Caco-2 (cell line): ENCODE data around the gene BARHL1. TPM values are rescaled to one million over a fixed set of nuclear protein-coding genes. Genes with fewer than 3 reads are reported as not detected.

Experiments used
- BruUV-seq: library from RNA; stranded (reverse); fragments of 400-500 nt; replicated peaks from 2 replicates; lab custom pipeline; 2021; lab: Mats Ljungman, UMichigan
- CTCF ChIA-PET: fragments of 300-600 bp; sonication (Branson Sonifier 250); formaldehyde crosslinking; loops from one replicate; lab custom pipeline; 2022; ENCODE audit warnings: antibody characterized with exemption; lab: Charles Lee
- POLR2A ChIA-PET: fragments of 300-600 bp; sonication (Branson Sonifier 250); formaldehyde crosslinking; loops from one replicate; lab custom pipeline; 2022; ENCODE audit warnings: antibody characterized with exemption; lab: Charles Lee
- DNase-seq, 2 experiments: peaks; one replicate each; pipeline versions ENCODE4 v3.0.0 to v3.0.0-alpha.2; 2020 to 2022
- H3K27me3 ChIP-seq: replicated peaks from 2 replicates; pipeline ENCODE4 v1.6.0; 2011; ENCODE audit warnings: low read length; ENCODE audit not compliant: control insufficient read depth, insufficient read depth
- H3K36me3 ChIP-seq: 2 replicates; pipeline ENCODE4 v1.5.1; 2011; ENCODE audit warnings: low read length; ENCODE audit not compliant: control insufficient read depth, insufficient read depth
- H3K4me1 ChIP-seq: fragments of 250-450 bp; sonication (Bioruptor Pico); 2 replicates; pipeline ENCODE4 v1.5.1; 2020; ENCODE audit warnings: mild to moderate bottlenecking
- H3K4me3 ChIP-seq: 2 replicates; pipeline ENCODE4 v1.5.1; 2011; ENCODE audit warnings: low read depth, mild to moderate bottlenecking, control low read depth, low read length
- H3K9me3 ChIP-seq: fragments of 250-450 bp; sonication (Bioruptor Pico); 2 replicates; pipeline ENCODE4 v1.5.1; 2020; ENCODE audit warnings: mild to moderate bottlenecking, moderate library complexity
- H3K27ac Mint-ChIP-seq: one replicate; pipeline ENCODE4 v1.8.0; 2022; ENCODE audit warnings: mixed read lengths; ENCODE audit not compliant: unreplicated experiment
- H3K27me3 Mint-ChIP-seq: one replicate; pipeline ENCODE4 v1.8.0; 2022; ENCODE audit warnings: mixed read lengths; ENCODE audit not compliant: insufficient read depth, unreplicated experiment
- H3K36me3 Mint-ChIP-seq: one replicate; pipeline ENCODE4 v1.8.0; 2022; ENCODE audit warnings: mild to moderate bottlenecking, mixed read lengths; ENCODE audit not compliant: insufficient read depth, unreplicated experiment
- H3K4me1 Mint-ChIP-seq: one replicate; pipeline ENCODE4 v1.8.0; 2022; ENCODE audit warnings: low read depth, mixed read lengths; ENCODE audit not compliant: unreplicated experiment
- H3K4me3 Mint-ChIP-seq: one replicate; pipeline ENCODE4 v1.8.0; 2022; ENCODE audit warnings: mild to moderate bottlenecking, moderate library complexity, mixed read lengths; ENCODE audit not compliant: unreplicated experiment
- H3K9me3 Mint-ChIP-seq: one replicate; pipeline ENCODE4 v1.8.0; 2022; ENCODE audit warnings: mixed read lengths; ENCODE audit not compliant: unreplicated experiment
- CTCF ChIP-seq, 2 experiments: fragments of 200-600 bp in 1 of 2; IDR thresholded peaks; 1 replicate in 1 of 2; 2 replicates in 1 of 2; pipeline versions ENCODE4 v1.5.1 to v1.8.0; 2011 to 2022; ENCODE audit warnings: antibody characterized with exemption in 1 of 2, control low read depth in 1 of 2, inconsistent platforms in 1 of 2, low read depth in 1 of 2, low read length in 1 of 2, mild to moderate bottlenecking in 1 of 2, moderate library complexity in 1 of 2; ENCODE audit not compliant: insufficient read depth in 1 of 2, severe bottlenecking in 1 of 2, unreplicated experiment in 1 of 2
- intact Hi-C: fragments of 100-400 bp; cut with micrococcal nuclease; formaldehyde crosslinking; loops from one replicate; pipeline ENCODE4 v1.10.0; 2022; ENCODE audit not compliant: unreplicated experiment
- total RNA-seq: library from RNA; stranded (reverse); gene quantifications from 2 replicates; pipeline ENCODE4 v1.2.3, GENCODE V29; 2022

Gene BARHL1
- total RNA-seq, 1 experiment from 2014 or later = not detected

- TF ChIP-seq CTCF (IDR thresholded peaks at IDR 0.05; ENCODE audit: insufficient read depth in 1 of 2, low read depth in 1 of 2, low read length in 1 of 2, severe bottlenecking in 1 of 2, unreplicated experiment in 1 of 2) = no peak
- intact Hi-C loops = loop anchor here (1.0 to 5.0 kb wide), 4 partner anchors 30 to 226 kb away; no protein-coding TSS in a partner anchor
- Mint-ChIP-seq H3K27me3 (peaks cover 26% of the 10 kb centered on the region), H3K4me1 (no peaks in the 10 kb centered on the region), H3K36me3 (no peaks in the 10 kb centered on the region), H3K9me3 (no peaks in the 10 kb centered on the region), H3K4me3 (no peak overlapping the region), H3K27ac (no peak overlapping the region)
- no TSS peak for BruUV-seq
- ChIA-PET CTCF (interaction anchor here (1.6 kb wide), 1 partner anchor 164 kb away, joined by 5 read pairs; no protein-coding TSS in a partner anchor), POLR2A (no interaction called here)
- Histone ChIP-seq H3K4me3 (no peak overlapping the region), H3K9me3 (no peaks in the 10 kb centered on the region), H3K27me3 (no peaks in the 10 kb centered on the region), H3K4me1 (no peaks in the 10 kb centered on the region), H3K36me3 (no peaks in the 10 kb centered on the region)
- no peak for DNase-seq
These were observed 6.6 kb upstream of the BARHL1 start for GRCh38 chr9:132575811-132576210.

- no peaks in the 10 kb centered on the region for H3K9me3 ChIP-seq
- Mint-ChIP-seq H3K4me3 (no peak overlapping the region), H3K27me3 (peaks cover 29% of the 10 kb centered on the region), H3K27ac (no peak overlapping the region), H3K36me3 (peaks cover 6% of the 10 kb centered on the region), H3K4me1 (no peaks in the 10 kb centered on the region), H3K9me3 (no peaks in the 10 kb centered on the region)
- intact Hi-C loops = loop anchor here (5.0 kb wide), 1 partner anchor 225 kb away; no protein-coding TSS in a partner anchor
- ChIA-PET CTCF (interaction anchor here (0.5 kb wide), 1 partner anchor 434 kb away, joined by 4 read pairs; no protein-coding TSS in a partner anchor), POLR2A (no interaction called here)
- TF ChIP-seq CTCF (IDR thresholded peaks at IDR 0.05; ENCODE audit: insufficient read depth in 1 of 2, low read depth in 1 of 2, low read length in 1 of 2, severe bottlenecking in 1 of 2, unreplicated experiment in 1 of 2) = no peak
- H3K4me3 ChIP-seq = no peak overlapping the region
- no peaks in the 10 kb centered on the region for H3K4me1 ChIP-seq
- no peaks in the 10 kb centered on the region for H3K36me3 ChIP-seq
- no TSS peak for BruUV-seq
- DNase-seq = no peak
- H3K27me3 ChIP-seq = no peaks in the 10 kb centered on the region
These were observed 5.3 kb upstream of the BARHL1 start for GRCh38 chr9:132577119-132577518.

GRCh38 chr9:132578367-132578932 lies 4.0 kb upstream of the BARHL1 start:
- no peak for DNase-seq
- H3K36me3 ChIP-seq = no peaks in the 10 kb centered on the region
- no peaks in the 10 kb centered on the region for H3K27me3 ChIP-seq
- Mint-ChIP-seq H3K9me3 (no peaks in the 10 kb centered on the region), H3K4me1 (no peaks in the 10 kb centered on the region), H3K36me3 (peaks cover 6% of the 10 kb centered on the region), H3K27ac (no peak overlapping the region), H3K4me3 (no peak overlapping the region), H3K27me3 (peaks cover 35% of the 10 kb centered on the region)
- no peak overlapping the region for H3K4me3 ChIP-seq
- intact Hi-C loops = loop anchor here (5.0 kb wide), 1 partner anchor 224 kb away; no protein-coding TSS in a partner anchor
- ChIA-PET CTCF (interaction anchor here (0.6 kb wide), 1 partner anchor 73 kb away, joined by 3 read pairs; no protein-coding TSS in a partner anchor), POLR2A (no interaction called here)
- no peaks in the 10 kb centered on the region for H3K4me1 ChIP-seq
- TF ChIP-seq CTCF (IDR thresholded peaks at IDR 0.05; ENCODE audit: insufficient read depth in 1 of 2, low read depth in 1 of 2, low read length in 1 of 2, severe bottlenecking in 1 of 2, unreplicated experiment in 1 of 2) = no peak
- BruUV-seq = no TSS peak
- H3K9me3 ChIP-seq = no peaks in the 10 kb centered on the region
